ENCODE results near the gene ADSL. TPM values are rescaled to one million over a fixed set of nuclear protein-coding genes. Genes with fewer than 3 reads are reported as not detected.

Gene ADSL
- total RNA-seq (2022; extraction: Qiagen RNA extraction), result 87.4 to 96.0 TPM (median 93.8 TPM) in 5 replicates

GRCh38 chr22:40346185-40347118 is at the start of gene ADSL:
Gene ADSL, plus strand, starts transcription at chr22:40346500. Its CDS starts 59 bp downstream, at chr22:40346559.

Other genes starting within 250 kb of the ADSL start
- gene TNRC6B, start 168.6 kb upstream of the ADSL start, total RNA-seq (2022; extraction: Qiagen RNA extraction), result 3.6 to 7.3 TPM (median 6.3 TPM) in 5 replicates
- gene SGSM3, start 24.1 kb downstream of the ADSL start, total RNA-seq (2022; extraction: Qiagen RNA extraction), result 12.3 to 19.3 TPM (median 18.2 TPM) in 5 replicates

Data from A549 treated with dexamethasone at 1 μM for 4 hours (cell line).